GM23248 (cell line): ENCODE data around the gene SPSB3. TPM values are rescaled to one million over a fixed set of nuclear protein-coding genes. Genes with fewer than 3 reads are reported as not detected.

Experiments
- DNase-seq: peaks from one replicate; pipeline ENCODE4 v3.0.0-alpha.2; 2015
- H2AFZ ChIP-seq: fragments of 200-600 bp; sonication (generic); 2 replicates; pipeline ENCODE4 v1.6.1; 2016; ENCODE audit warnings: antibody characterized with exemption
- H3F3A ChIP-seq: fragments of 200-600 bp; sonication (generic); 2 replicates; pipeline ENCODE4 v1.6.1; 2016; ENCODE audit warnings: mild to moderate bottlenecking, antibody characterized with exemption, mixed run types; ENCODE audit not compliant: insufficient read depth
- H3K27ac ChIP-seq: fragments of 200-600 bp; sonication (generic); 2 replicates; pipeline ENCODE4 v1.5.1; 2016; ENCODE audit warnings: mild to moderate bottlenecking
- H3K27me3 ChIP-seq: fragments of 200-600 bp; sonication (generic); replicated peaks from 2 replicates; pipeline ENCODE4 v1.6.1; 2016; ENCODE audit warnings: mild to moderate bottlenecking; ENCODE audit not compliant: insufficient read depth
- H3K36me3 ChIP-seq: fragments of 200-600 bp; sonication (generic); 2 replicates; pipeline ENCODE4 v1.6.1; 2016; ENCODE audit warnings: low read depth, mild to moderate bottlenecking
- H3K4me1 ChIP-seq: fragments of 200-600 bp; sonication (generic); 2 replicates; pipeline ENCODE4 v1.6.1; 2016; ENCODE audit warnings: mild to moderate bottlenecking; ENCODE audit not compliant: insufficient read depth
- H3K4me2 ChIP-seq: fragments of 200-600 bp; sonication (generic); one replicate; pipeline ENCODE4 v1.6.1; 2016; ENCODE audit warnings: mild to moderate bottlenecking; ENCODE audit not compliant: unreplicated experiment
- H3K4me3 ChIP-seq: fragments of 200-600 bp; sonication (generic); 2 replicates; pipeline ENCODE4 v1.5.1; 2016; ENCODE audit warnings: mild to moderate bottlenecking
- H3K79me2 ChIP-seq: fragments of 200-600 bp; sonication (generic); 2 replicates; pipeline ENCODE4 v1.6.1; 2016; ENCODE audit warnings: mild to moderate bottlenecking; ENCODE audit not compliant: insufficient read depth
- H3K9ac ChIP-seq: fragments of 200-600 bp; sonication (generic); 2 replicates; pipeline ENCODE4 v1.6.1; 2016; ENCODE audit warnings: mild to moderate bottlenecking
- H3K9me2 ChIP-seq: fragments of 200-600 bp; sonication (generic); 2 replicates; pipeline ENCODE4 v1.6.1; 2016; ENCODE audit warnings: mixed run types, mild to moderate bottlenecking, moderate library complexity; ENCODE audit not compliant: insufficient read depth
- H3K9me3 ChIP-seq: fragments of 200-600 bp; sonication (generic); one replicate; pipeline ENCODE4 v1.6.1; 2017; ENCODE audit warnings: low read depth
- H4K20me1 ChIP-seq: fragments of 200-600 bp; sonication (generic); 2 replicates; pipeline ENCODE4 v1.6.0; 2016; ENCODE audit not compliant: insufficient read depth
- EZH2 ChIP-seq: fragments of 200-600 bp; sonication (generic); IDR thresholded peaks from 2 replicates; pipeline ENCODE4 v1.6.1; 2018; ENCODE audit warnings: antibody characterized with exemption, mild to moderate bottlenecking; ENCODE audit not compliant: insufficient read depth, poor library complexity, severe bottlenecking
- EZH2phosphoT487 ChIP-seq: fragments of 200-600 bp; sonication (generic); IDR thresholded peaks from 2 replicates; pipeline ENCODE4 v1.6.1; 2018; ENCODE audit warnings: antibody characterized with exemption, moderate library complexity, mild to moderate bottlenecking, low read depth; ENCODE audit not compliant: insufficient read depth
- WGBS, 2 experiments: methylation state at CpG; one replicate each; pipeline ENCODE4 v1.1.6; 2015 to 2017; ENCODE audit warnings: low lambda C conversion rate in 2 of 2, low coverage in 1 of 2; ENCODE audit errors: missing lambda C conversion rate in 2 of 2; 5-methylcytosine and 5-hydroxymethylcytosine counted together
- in situ Hi-C: fragments of 300-500 bp; cut with MboI; formaldehyde crosslinking; loops from 2 replicates; pipeline ENCODE4 v1.15.0; 2020
- polyA plus RNA-seq: library from polyadenylated mRNA; unstranded; fragments of >200 nt; fragmentation: Nextera tagmentation; extraction: Ambion mirVana; gene quantifications from 2 replicates; pipeline ENCODE4 v1.2.1, GENCODE V29; 2016
- total RNA-seq: library from RNA; depleted of rRNA; stranded (reverse); fragments of >200 nt; shearing (Covaris generic); gene quantifications from 2 replicates; pipeline ENCODE4 v1.2.3, GENCODE V29; 2014

Gene SPSB3
- total and polyA plus RNA-seq, 2 experiments from 2014 or later: 35.3 to 35.6 TPM

DNA sequence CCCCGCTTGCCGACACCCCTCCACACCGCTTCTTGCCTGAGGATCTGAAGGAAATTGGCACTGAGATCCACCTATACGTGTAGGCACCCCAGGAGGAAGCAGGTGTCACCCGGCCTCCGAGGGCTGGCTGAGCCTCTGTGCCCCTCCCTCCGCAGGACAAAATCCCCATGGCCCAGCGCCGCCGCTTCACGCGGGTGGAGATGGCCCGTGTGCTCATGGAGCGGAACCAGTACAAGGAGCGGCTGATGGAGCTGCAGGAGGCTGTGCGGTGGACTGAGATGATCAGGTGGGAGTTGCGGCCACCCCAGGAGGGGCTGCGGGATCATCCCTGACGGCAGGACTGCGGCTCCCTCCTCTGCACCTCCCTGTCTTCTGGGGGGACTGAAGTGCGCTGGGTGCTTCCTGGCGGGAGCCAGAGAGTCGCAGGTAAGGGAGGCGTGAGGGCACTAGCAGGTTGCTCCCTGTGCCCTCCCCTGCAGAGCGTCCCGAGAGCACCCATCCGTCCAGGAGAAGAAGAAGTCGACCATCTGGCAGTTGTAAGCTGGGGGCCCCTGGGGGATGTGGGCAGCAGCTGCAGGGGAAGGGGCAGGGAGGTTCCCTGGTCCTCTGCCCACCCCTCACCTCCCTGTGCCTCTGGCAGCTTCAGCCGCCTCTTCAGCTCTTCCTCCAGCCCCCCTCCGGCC lies 20.0 kb downstream of the SPSB3 start:
- TF ChIP-seq EZH2 (no peak), EZH2phosphoT487 (no peak)
- no peak for DNase-seq
- Histone ChIP-seq H3K9ac (no peak overlapping the region), H3K4me2 (no peak overlapping the region), H2AFZ (no peak overlapping the region), H3F3A (no peaks in the 10 kb centered on the region), H3K27ac (no peak overlapping the region), H4K20me1 (no peaks in the 10 kb centered on the region), H3K27me3 (no peaks in the 10 kb centered on the region), H3K4me1 (no peaks in the 10 kb centered on the region), H3K4me3 (no peak overlapping the region), H3K36me3 (no peaks in the 10 kb centered on the region), H3K79me2 (no peaks in the 10 kb centered on the region), H3K9me3 (no peaks in the 10 kb centered on the region), H3K9me2 (no peaks in the 10 kb centered on the region)
- in situ Hi-C loops: no loop called here
- 91 to 94% methylated on average over 24 to 30 of the region's 30 CpGs for whole genome bisulfite sequencing, 2 experiments

DNA sequence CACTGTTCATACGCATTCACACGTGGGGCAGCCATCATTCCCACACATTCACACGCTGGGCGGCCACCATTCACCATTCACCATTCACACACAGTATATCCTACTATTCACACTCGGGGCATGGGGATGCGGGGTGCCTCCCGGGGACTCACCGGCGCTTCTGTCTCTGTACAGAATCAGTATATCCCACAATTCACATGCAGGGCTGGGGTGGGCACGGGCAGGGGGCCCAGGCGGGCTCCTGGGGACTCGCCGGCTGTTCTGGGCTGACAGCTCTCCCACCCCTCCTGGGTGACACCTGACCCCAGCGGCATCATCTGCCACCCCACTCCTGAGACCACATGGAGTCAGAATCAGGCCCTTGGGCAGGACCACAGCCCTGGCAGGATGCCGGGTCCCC lies 20.6 kb downstream of the SPSB3 start:
- in situ Hi-C loops: no loop called here
- Histone ChIP-seq H3K4me1 (no peaks in the 10 kb centered on the region), H3F3A (no peaks in the 10 kb centered on the region), H3K36me3 (no peaks in the 10 kb centered on the region), H3K27me3 (no peaks in the 10 kb centered on the region), H3K4me3 (no peak overlapping the region), H3K9ac (no peak overlapping the region), H3K27ac (no peak overlapping the region), H3K4me2 (no peak overlapping the region), H3K9me2 (no peaks in the 10 kb centered on the region), H2AFZ (no peak overlapping the region), H3K9me3 (no peaks in the 10 kb centered on the region), H4K20me1 (no peaks in the 10 kb centered on the region), H3K79me2 (no peaks in the 10 kb centered on the region)
- no peak for TF ChIP-seq EZH2
- no peak for TF ChIP-seq EZH2phosphoT487
- WGBS, 2 experiments: 84 to 86% methylated on average over 14 to 15 of the region's 15 CpGs
- no peak for DNase-seq

DNA sequence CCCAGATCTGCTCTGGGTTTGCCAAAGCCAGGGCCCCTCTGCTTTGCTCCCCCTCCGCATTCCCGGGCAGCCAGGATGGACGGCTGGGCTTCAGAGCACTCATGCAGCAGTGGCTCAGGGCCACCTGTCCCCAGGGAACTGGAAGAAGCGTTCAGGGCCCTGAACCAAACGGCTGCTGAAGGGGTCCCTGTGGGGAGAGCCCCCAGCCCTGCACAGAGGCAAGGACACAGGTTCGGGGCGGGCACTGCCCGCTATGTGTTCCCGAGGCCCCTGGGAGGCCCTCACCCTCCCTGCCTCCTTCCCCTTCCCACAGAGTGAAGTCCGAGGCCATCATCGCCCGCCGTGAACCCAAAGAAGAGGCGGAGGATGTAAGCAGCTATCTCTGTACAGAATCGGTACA lies 21.5 kb downstream of the SPSB3 start:
- H3K4me3 ChIP-seq: no peak overlapping the region
- no peaks in the 10 kb centered on the region for H4K20me1 ChIP-seq
- no peaks in the 10 kb centered on the region for H3K36me3 ChIP-seq
- no peak overlapping the region for H2AFZ ChIP-seq
- H3K9ac ChIP-seq: no peak overlapping the region
- no peaks in the 10 kb centered on the region for H3K79me2 ChIP-seq
- H3K27me3 ChIP-seq: no peaks in the 10 kb centered on the region
- H3K4me1 ChIP-seq: no peaks in the 10 kb centered on the region
- in situ Hi-C loops: no loop called here
- no peak for DNase-seq
- no peak for TF ChIP-seq EZH2phosphoT487
- TF ChIP-seq EZH2: no peak
- no peak overlapping the region for H3K4me2 ChIP-seq
- no peaks in the 10 kb centered on the region for H3F3A ChIP-seq
- no peaks in the 10 kb centered on the region for H3K9me3 ChIP-seq
- WGBS, 2 experiments: 93 to 94% methylated on average over 15 of the region's 15 CpGs
- H3K9me2 ChIP-seq: no peaks in the 10 kb centered on the region
- H3K27ac ChIP-seq: no peak overlapping the region

- in situ Hi-C loops: no loop called here
- H3K36me3 ChIP-seq: no peaks in the 10 kb centered on the region
- H3F3A ChIP-seq: no peaks in the 10 kb centered on the region
- WGBS, 2 experiments: 90 to 93% methylated on average over 16 to 20 of the region's 21 CpGs
- TF ChIP-seq EZH2phosphoT487: no peak
- TF ChIP-seq EZH2: no peak
- H3K4me3 ChIP-seq: no peak overlapping the region
- no peak overlapping the region for H3K27ac ChIP-seq
- H4K20me1 ChIP-seq: no peaks in the 10 kb centered on the region
- H3K9me2 ChIP-seq: no peaks in the 10 kb centered on the region
- H2AFZ ChIP-seq: no peak overlapping the region
- peaks cover 7% of the 10 kb centered on the region; the same call in 1 of the 2 replicates for H3K79me2 ChIP-seq
- no peak overlapping the region for H3K4me2 ChIP-seq
- no peaks in the 10 kb centered on the region for H3K4me1 ChIP-seq
- no peak for DNase-seq
- no peak overlapping the region for H3K9ac ChIP-seq
- no peaks in the 10 kb centered on the region for H3K27me3 ChIP-seq
- no peaks in the 10 kb centered on the region for H3K9me3 ChIP-seq
These were observed 22.9 kb downstream of the SPSB3 start for GRCh38 chr16:1759511-1759910.

DNA sequence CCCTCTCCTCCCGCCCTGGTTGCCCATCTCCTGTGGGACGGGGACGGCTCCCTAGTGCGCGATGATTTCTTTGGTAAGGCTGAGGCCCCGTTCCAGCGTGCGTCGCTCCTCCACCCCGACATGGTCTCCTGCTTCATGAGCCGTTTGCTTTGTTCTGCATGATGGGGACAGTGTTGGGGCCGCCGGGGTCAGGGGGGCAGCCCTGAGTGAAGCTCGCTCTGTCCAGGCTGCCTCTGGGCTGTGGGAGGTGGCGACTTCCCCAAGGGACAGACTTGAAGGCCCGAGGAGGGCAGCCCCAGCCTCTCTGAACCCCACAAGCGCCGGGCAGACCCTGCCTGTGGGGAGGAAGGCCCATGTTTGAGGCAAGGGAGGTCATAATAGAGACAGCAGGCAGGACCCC lies 23.4 kb downstream of the SPSB3 start:
- Histone ChIP-seq H2AFZ (no peak overlapping the region), H3K4me1 (no peaks in the 10 kb centered on the region), H3K9me2 (no peaks in the 10 kb centered on the region), H3K4me2 (no peak overlapping the region), H3K27me3 (no peaks in the 10 kb centered on the region), H4K20me1 (no peaks in the 10 kb centered on the region), H3K36me3 (no peaks in the 10 kb centered on the region), H3K9me3 (no peaks in the 10 kb centered on the region), H3K9ac (no peak overlapping the region), H3K4me3 (no peak overlapping the region), H3K27ac (no peak overlapping the region), H3F3A (no peaks in the 10 kb centered on the region), H3K79me2 (peaks cover 7% of the 10 kb centered on the region; the same call in 1 of the 2 replicates)
- in situ Hi-C loops: no loop called here
- 95 to 97% methylated on average over 17 to 18 of the region's 18 CpGs for WGBS, 2 experiments
- TF ChIP-seq EZH2 (no peak), EZH2phosphoT487 (no peak)
- DNase-seq: no peak
